Measurements from ENCODE around the gene B4GALNT2.
A peak's percentile ranks its signal among the peaks of the same experiment; 100 is the strongest.
"Not testable (repeated sequence)": the region's sequence is repeated elsewhere in the genome, so short reads cannot be mapped to it uniquely, and the experiment has no call there.

B4GALNT2 gene

GRCh38 chr17:49132699-49133364, at the start of gene B4GALNT2:
Gene B4GALNT2, plus strand, starts transcription at chr17:49132769. Its CDS starts 24 bp downstream, at chr17:49132793.
- Histone ChIP-seq H3K27ac (ENCODE audit: low read depth in 2 of 2, low read length in 2 of 2) (peak within 1 kb of the TSS; percentile 42 to 72), H3K36me3 (ENCODE audit: control insufficient read depth in 2 of 2, insufficient read depth in 2 of 2, low read length in 2 of 2) (no peaks in the 10 kb centered on the region), H3K4me1 (ENCODE audit: control insufficient read depth in 2 of 2, insufficient read depth in 2 of 2, low read length in 2 of 2) (peaks cover 2 to 6% of the 10 kb centered on the region in 2 donors), H3K9me3 (ENCODE audit: control insufficient read depth in 2 of 2, low read length in 2 of 2) (no peaks in the 10 kb centered on the region), H3K9ac (ENCODE audit: low read depth in 1 of 2, low read length in 2 of 2) (peak within 1 kb of the TSS; percentile 63 to 72), H3K27me3 (ENCODE audit: control insufficient read depth in 2 of 2, insufficient read depth in 2 of 2, low read length in 2 of 2) (peaks cover 4 to 6% of the 10 kb centered on the region in 2 donors), H3K4me3 (ENCODE audit: low read length in 2 of 2) (peak within 1 kb of the TSS; percentile 70 to 72)

- not testable (repeated sequence) for H3K4me3 ChIP-seq (ENCODE audit: low read length in 2 of 2); H3K27me3 ChIP-seq (ENCODE audit: control insufficient read depth in 2 of 2, insufficient read depth in 2 of 2, low read length in 2 of 2); H3K27ac ChIP-seq (ENCODE audit: low read depth in 2 of 2, low read length in 2 of 2); H3K36me3 ChIP-seq (ENCODE audit: control insufficient read depth in 2 of 2, insufficient read depth in 2 of 2, low read length in 2 of 2); H3K9ac ChIP-seq (ENCODE audit: low read depth in 1 of 2, low read length in 2 of 2); H3K9me3 ChIP-seq (ENCODE audit: control insufficient read depth in 2 of 2, low read length in 2 of 2); H3K4me1 ChIP-seq (ENCODE audit: control insufficient read depth in 2 of 2, insufficient read depth in 2 of 2, low read length in 2 of 2)
Measured at GRCh38 chr17:49085046-49085445, 47.5 kb upstream of the B4GALNT2 start.

GRCh38 chr17:49085565-49086315, 46.8 kb upstream of the B4GALNT2 start:
- no peak overlapping the region for H3K9ac ChIP-seq (ENCODE audit: low read depth in 1 of 2, low read length in 2 of 2)
- peaks cover 0 to 7% of the 10 kb centered on the region in 2 donors for H3K4me1 ChIP-seq (ENCODE audit: control insufficient read depth in 2 of 2, insufficient read depth in 2 of 2, low read length in 2 of 2)
- no peak overlapping the region for H3K4me3 ChIP-seq (ENCODE audit: low read length in 2 of 2)
- H3K9me3 ChIP-seq (ENCODE audit: control insufficient read depth in 2 of 2, low read length in 2 of 2) = no peaks in the 10 kb centered on the region
- no peak overlapping the region for H3K27ac ChIP-seq (ENCODE audit: low read depth in 2 of 2, low read length in 2 of 2)
- no peaks in the 10 kb centered on the region for H3K27me3 ChIP-seq (ENCODE audit: control insufficient read depth in 2 of 2, insufficient read depth in 2 of 2, low read length in 2 of 2)
- no peaks in the 10 kb centered on the region for H3K36me3 ChIP-seq (ENCODE audit: control insufficient read depth in 2 of 2, insufficient read depth in 2 of 2, low read length in 2 of 2)

DNA sequence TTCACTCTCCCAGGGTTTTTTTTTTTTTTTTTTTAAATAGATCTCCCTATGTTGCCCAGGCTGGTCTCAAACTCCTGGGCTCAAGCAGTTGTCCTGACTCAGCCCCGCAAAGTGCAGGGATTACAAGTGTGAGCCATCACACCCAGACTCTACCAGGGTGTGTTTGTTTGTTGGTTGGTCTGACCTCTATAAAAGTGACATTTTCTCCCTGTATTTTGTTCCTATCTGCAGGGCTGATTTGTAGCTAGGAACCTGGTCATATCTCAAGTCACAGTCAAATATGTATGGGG, 46.3 kb upstream of the B4GALNT2 start:
- no peaks in the 10 kb centered on the region for H3K27me3 ChIP-seq (ENCODE audit: control insufficient read depth in 2 of 2, insufficient read depth in 2 of 2, low read length in 2 of 2)
- H3K9ac ChIP-seq (ENCODE audit: low read depth in 1 of 2, low read length in 2 of 2) = no peak overlapping the region
- H3K4me1 ChIP-seq (ENCODE audit: control insufficient read depth in 2 of 2, insufficient read depth in 2 of 2, low read length in 2 of 2) = peaks cover 0 to 7% of the 10 kb centered on the region in 2 donors
- H3K36me3 ChIP-seq (ENCODE audit: control insufficient read depth in 2 of 2, insufficient read depth in 2 of 2, low read length in 2 of 2) = no peaks in the 10 kb centered on the region
- no peak overlapping the region for H3K27ac ChIP-seq (ENCODE audit: low read depth in 2 of 2, low read length in 2 of 2)
- no peaks in the 10 kb centered on the region for H3K9me3 ChIP-seq (ENCODE audit: control insufficient read depth in 2 of 2, low read length in 2 of 2)
- no peak overlapping the region for H3K4me3 ChIP-seq (ENCODE audit: low read length in 2 of 2)

- no peak overlapping the region for H3K4me3 ChIP-seq (ENCODE audit: low read length in 2 of 2)
- H3K9ac ChIP-seq (ENCODE audit: low read depth in 1 of 2, low read length in 2 of 2) = no peak overlapping the region
- H3K27me3 ChIP-seq (ENCODE audit: control insufficient read depth in 2 of 2, insufficient read depth in 2 of 2, low read length in 2 of 2) = no peaks in the 10 kb centered on the region
- H3K9me3 ChIP-seq (ENCODE audit: control insufficient read depth in 2 of 2, low read length in 2 of 2) = no peaks in the 10 kb centered on the region
- no peaks in the 10 kb centered on the region for H3K36me3 ChIP-seq (ENCODE audit: control insufficient read depth in 2 of 2, insufficient read depth in 2 of 2, low read length in 2 of 2)
- H3K27ac ChIP-seq (ENCODE audit: low read depth in 2 of 2, low read length in 2 of 2) = no peak overlapping the region
- peaks cover 0 to 7% of the 10 kb centered on the region in 2 donors for H3K4me1 ChIP-seq (ENCODE audit: control insufficient read depth in 2 of 2, insufficient read depth in 2 of 2, low read length in 2 of 2)
Measured at GRCh38 chr17:49086649-49087048, 45.9 kb upstream of the B4GALNT2 start.

DNA sequence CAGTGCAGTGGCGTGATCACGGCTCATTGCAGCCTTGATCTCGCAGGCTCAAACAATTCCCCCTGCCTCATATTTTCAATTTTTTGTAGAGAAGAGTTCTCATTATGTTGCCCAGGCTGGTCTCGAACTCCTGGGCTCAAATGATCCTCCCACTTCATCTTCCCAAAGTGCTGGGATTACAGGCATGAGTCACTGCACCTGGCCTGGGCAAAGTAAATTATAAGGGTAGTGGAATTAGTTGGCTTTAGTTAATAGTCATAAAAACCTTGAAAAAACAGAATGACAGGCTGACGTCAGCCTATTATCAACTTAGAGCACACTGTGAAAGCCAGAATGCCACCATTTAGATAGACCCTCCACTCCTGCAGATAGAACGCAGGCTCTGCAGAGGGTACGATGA, 43.5 kb upstream of the B4GALNT2 start:
- peaks cover 0 to 7% of the 10 kb centered on the region in 2 donors for H3K4me1 ChIP-seq (ENCODE audit: control insufficient read depth in 2 of 2, insufficient read depth in 2 of 2, low read length in 2 of 2)
- H3K9ac ChIP-seq (ENCODE audit: low read depth in 1 of 2, low read length in 2 of 2) = no peak overlapping the region
- H3K27me3 ChIP-seq (ENCODE audit: control insufficient read depth in 2 of 2, insufficient read depth in 2 of 2, low read length in 2 of 2) = no peaks in the 10 kb centered on the region
- H3K4me3 ChIP-seq (ENCODE audit: low read length in 2 of 2) = no peak overlapping the region
- H3K9me3 ChIP-seq (ENCODE audit: control insufficient read depth in 2 of 2, low read length in 2 of 2) = no peaks in the 10 kb centered on the region
- H3K36me3 ChIP-seq (ENCODE audit: control insufficient read depth in 2 of 2, insufficient read depth in 2 of 2, low read length in 2 of 2) = no peaks in the 10 kb centered on the region
- no peak overlapping the region for H3K27ac ChIP-seq (ENCODE audit: low read depth in 2 of 2, low read length in 2 of 2)

DNA sequence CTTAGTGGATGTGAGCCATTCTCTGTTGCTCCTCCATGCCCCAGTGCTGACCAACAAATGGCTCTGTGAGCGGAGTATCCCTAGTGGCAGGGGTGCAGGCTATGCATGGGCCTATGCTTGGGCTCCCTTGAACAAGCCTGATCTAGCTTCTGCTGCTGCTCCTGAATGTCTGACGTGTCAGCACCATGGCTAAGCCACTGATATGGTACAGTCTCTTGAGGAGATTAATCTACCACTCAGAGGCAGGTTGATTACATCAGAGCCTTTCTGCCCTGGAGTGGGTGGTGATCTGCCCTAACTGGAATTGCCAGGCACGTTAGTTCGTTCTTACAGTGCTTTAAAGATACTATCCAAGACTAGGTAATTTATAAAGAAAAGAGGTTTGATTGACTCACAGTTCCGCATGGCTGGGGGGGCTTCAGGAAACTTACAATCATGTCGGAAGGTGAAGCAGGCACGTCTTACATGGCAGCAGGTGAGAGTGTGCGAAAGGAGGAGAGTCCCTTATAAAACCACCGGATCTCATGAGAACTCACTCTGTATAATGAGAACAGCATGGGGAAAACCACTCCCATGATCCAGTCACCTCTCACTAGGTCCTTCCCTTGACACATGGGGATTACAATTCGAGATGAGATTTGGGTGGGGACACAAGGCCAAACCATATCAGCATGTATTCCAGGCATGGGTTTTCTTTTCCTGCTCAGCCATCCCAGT, 41.5 kb upstream of the B4GALNT2 start:
- H3K36me3 ChIP-seq (ENCODE audit: control insufficient read depth in 2 of 2, insufficient read depth in 2 of 2, low read length in 2 of 2) = no peaks in the 10 kb centered on the region
- H3K27ac ChIP-seq (ENCODE audit: low read depth in 2 of 2, low read length in 2 of 2) = no peak overlapping the region
- H3K9ac ChIP-seq (ENCODE audit: low read depth in 1 of 2, low read length in 2 of 2) = no peak overlapping the region
- H3K4me3 ChIP-seq (ENCODE audit: low read length in 2 of 2) = no peak overlapping the region
- H3K9me3 ChIP-seq (ENCODE audit: control insufficient read depth in 2 of 2, low read length in 2 of 2) = no peaks in the 10 kb centered on the region
- no peaks in the 10 kb centered on the region for H3K27me3 ChIP-seq (ENCODE audit: control insufficient read depth in 2 of 2, insufficient read depth in 2 of 2, low read length in 2 of 2)
- H3K4me1 ChIP-seq (ENCODE audit: control insufficient read depth in 2 of 2, insufficient read depth in 2 of 2, low read length in 2 of 2) = peaks cover 0 to 5% of the 10 kb centered on the region in 2 donors

- Histone ChIP-seq H3K4me1 (ENCODE audit: control insufficient read depth in 2 of 2, insufficient read depth in 2 of 2, low read length in 2 of 2) (no peaks in the 10 kb centered on the region), H3K4me3 (ENCODE audit: low read length in 2 of 2) (no peak overlapping the region), H3K9me3 (ENCODE audit: control insufficient read depth in 2 of 2, low read length in 2 of 2) (no peaks in the 10 kb centered on the region), H3K9ac (ENCODE audit: low read depth in 1 of 2, low read length in 2 of 2) (no peak overlapping the region), H3K27me3 (ENCODE audit: control insufficient read depth in 2 of 2, insufficient read depth in 2 of 2, low read length in 2 of 2) (no peaks in the 10 kb centered on the region), H3K36me3 (ENCODE audit: control insufficient read depth in 2 of 2, insufficient read depth in 2 of 2, low read length in 2 of 2) (no peaks in the 10 kb centered on the region), H3K27ac (ENCODE audit: low read depth in 2 of 2, low read length in 2 of 2) (no peak overlapping the region)
Measured at GRCh38 chr17:49093131-49093530, 39.4 kb upstream of the B4GALNT2 start.

GRCh38 chr17:49100601-49101000, 32.0 kb upstream of the B4GALNT2 start:
- no peak overlapping the region for H3K4me3 ChIP-seq (ENCODE audit: low read length in 2 of 2)
- H3K27ac ChIP-seq (ENCODE audit: low read depth in 2 of 2, low read length in 2 of 2) = no peak overlapping the region
- H3K9me3 ChIP-seq (ENCODE audit: control insufficient read depth in 2 of 2, low read length in 2 of 2) = no peaks in the 10 kb centered on the region
- no peaks in the 10 kb centered on the region for H3K36me3 ChIP-seq (ENCODE audit: control insufficient read depth in 2 of 2, insufficient read depth in 2 of 2, low read length in 2 of 2)
- peaks cover 5 to 11% of the 10 kb centered on the region in 2 donors for H3K4me1 ChIP-seq (ENCODE audit: control insufficient read depth in 2 of 2, insufficient read depth in 2 of 2, low read length in 2 of 2)
- H3K9ac ChIP-seq (ENCODE audit: low read depth in 1 of 2, low read length in 2 of 2) = no peak overlapping the region
- H3K27me3 ChIP-seq (ENCODE audit: control insufficient read depth in 2 of 2, insufficient read depth in 2 of 2, low read length in 2 of 2) = no peaks in the 10 kb centered on the region

- Histone ChIP-seq H3K4me3 (ENCODE audit: low read length in 2 of 2) (no peak overlapping the region), H3K27me3 (ENCODE audit: control insufficient read depth in 2 of 2, insufficient read depth in 2 of 2, low read length in 2 of 2) (no peaks in the 10 kb centered on the region), H3K27ac (ENCODE audit: low read depth in 2 of 2, low read length in 2 of 2) (no peak overlapping the region), H3K9me3 (ENCODE audit: control insufficient read depth in 2 of 2, low read length in 2 of 2) (no peaks in the 10 kb centered on the region), H3K9ac (ENCODE audit: low read depth in 1 of 2, low read length in 2 of 2) (no peak overlapping the region), H3K36me3 (ENCODE audit: control insufficient read depth in 2 of 2, insufficient read depth in 2 of 2, low read length in 2 of 2) (no peaks in the 10 kb centered on the region), H3K4me1 (ENCODE audit: control insufficient read depth in 2 of 2, insufficient read depth in 2 of 2, low read length in 2 of 2) (peaks cover 5 to 11% of the 10 kb centered on the region in 2 donors)
Measured at GRCh38 chr17:49101054-49101534, 31.5 kb upstream of the B4GALNT2 start.

Data from mucosa of rectum (tissue), 2 donors.